ENCODE results near the gene KRTAP10-9. TPM values are rescaled to one million over a fixed set of nuclear protein-coding genes. Genes with fewer than 3 reads are reported as not detected.

KRTAP10-9 gene
- total RNA-seq, 1 experiment from 2014 or later: not detected

DNA sequence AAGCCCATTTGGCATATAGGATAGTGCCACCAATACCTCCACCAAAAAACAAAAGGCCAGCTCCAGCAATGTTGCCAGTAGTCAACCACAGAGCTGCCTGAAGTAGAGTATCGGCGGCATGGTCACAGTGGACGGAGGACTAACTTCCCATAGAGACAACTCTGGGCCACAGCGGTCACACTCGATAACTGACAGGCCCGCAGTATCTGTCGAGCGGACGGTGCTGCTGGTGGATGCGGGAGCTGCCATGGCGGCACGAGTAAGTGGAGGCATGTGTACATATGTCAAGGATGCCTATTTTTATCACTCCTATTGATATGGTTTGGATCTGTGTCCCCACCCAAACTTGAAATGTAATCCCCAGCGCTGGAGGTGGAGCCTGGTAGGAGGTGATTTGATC lies 51.0 kb downstream of the KRTAP10-9 start:
- in situ Hi-C loops (cut with HindIII; ENCODE audit: low pct_unique_long_range_greater_than_20kb, low sequenced_read_pairs): no loop called here

More for the DNA sequence above, 51.0 kb downstream of the KRTAP10-9 start:
- no peak for DNase-seq (ENCODE audit: low read depth)

Other genes with a start within 250 kb of the KRTAP10-9 start
- not detected in 2 replicates for gene LRRC3, start 171.6 kb upstream of the KRTAP10-9 start, total RNA-seq (2014; rRNA removed; shearing (Covaris generic); ENCODE audit: low replicate concordance)
- not detected in 2 replicates for gene KRTAP10-1, start 86.9 kb upstream of the KRTAP10-9 start, total RNA-seq (2014; rRNA removed; shearing (Covaris generic); ENCODE audit: low replicate concordance)
- not detected in 2 replicates for gene KRTAP10-2, start 75.6 kb upstream of the KRTAP10-9 start, total RNA-seq (2014; rRNA removed; shearing (Covaris generic); ENCODE audit: low replicate concordance)
- not detected in 2 replicates for gene KRTAP10-3, start 68.3 kb upstream of the KRTAP10-9 start, total RNA-seq (2014; rRNA removed; shearing (Covaris generic); ENCODE audit: low replicate concordance)
- gene KRTAP10-4, start 53.4 kb upstream of the KRTAP10-9 start, total RNA-seq (2014; rRNA removed; shearing (Covaris generic); ENCODE audit: low replicate concordance): not detected in 2 replicates
- not detected in 2 replicates for gene KRTAP10-5, start 46.5 kb upstream of the KRTAP10-9 start, total RNA-seq (2014; rRNA removed; shearing (Covaris generic); ENCODE audit: low replicate concordance)
- gene KRTAP10-6, start 34.6 kb upstream of the KRTAP10-9 start, total RNA-seq (2014; rRNA removed; shearing (Covaris generic); ENCODE audit: low replicate concordance): not detected in 2 replicates
- gene KRTAP10-7, start 26.5 kb upstream of the KRTAP10-9 start, total RNA-seq (2014; rRNA removed; shearing (Covaris generic); ENCODE audit: low replicate concordance): not detected in 2 replicates
- not detected in 2 replicates for gene KRTAP10-8, start 15.0 kb upstream of the KRTAP10-9 start, total RNA-seq (2014; rRNA removed; shearing (Covaris generic); ENCODE audit: low replicate concordance)
- not detected in 2 replicates for gene KRTAP10-10, start 10.3 kb downstream of the KRTAP10-9 start, total RNA-seq (2014; rRNA removed; shearing (Covaris generic); ENCODE audit: low replicate concordance)
- not detected in 2 replicates for gene KRTAP10-11, start 19.3 kb downstream of the KRTAP10-9 start, total RNA-seq (2014; rRNA removed; shearing (Covaris generic); ENCODE audit: low replicate concordance)
- not detected in 2 replicates for gene KRTAP12-4, start 27.6 kb downstream of the KRTAP10-9 start, total RNA-seq (2014; rRNA removed; shearing (Covaris generic); ENCODE audit: low replicate concordance)
- not detected in 2 replicates for gene KRTAP12-3, start 30.8 kb downstream of the KRTAP10-9 start, total RNA-seq (2014; rRNA removed; shearing (Covaris generic); ENCODE audit: low replicate concordance)
- gene KRTAP12-2, start 39.8 kb downstream of the KRTAP10-9 start, total RNA-seq (2014; rRNA removed; shearing (Covaris generic); ENCODE audit: low replicate concordance): not detected in 2 replicates
- gene KRTAP12-1, start 55.1 kb downstream of the KRTAP10-9 start, total RNA-seq (2014; rRNA removed; shearing (Covaris generic); ENCODE audit: low replicate concordance): not detected in 2 replicates
- gene KRTAP10-12, start 70.1 kb downstream of the KRTAP10-9 start, total RNA-seq (2014; rRNA removed; shearing (Covaris generic); ENCODE audit: low replicate concordance): not detected in 2 replicates
- gene TSPEAR, start 84.5 kb downstream of the KRTAP10-9 start, total RNA-seq (2014; rRNA removed; shearing (Covaris generic); ENCODE audit: low replicate concordance): not detected in 2 replicates
- gene UBE2G2, start 174.7 kb downstream of the KRTAP10-9 start, total RNA-seq (2014; rRNA removed; shearing (Covaris generic); ENCODE audit: low replicate concordance): 43.8 and 50.0 TPM in 2 replicates
- 128 and 131 TPM in 2 replicates for gene SUMO3, start 191.0 kb downstream of the KRTAP10-9 start, total RNA-seq (2014; rRNA removed; shearing (Covaris generic); ENCODE audit: low replicate concordance)
- gene PTTG1IP, start 246.6 kb downstream of the KRTAP10-9 start, total RNA-seq (2014; rRNA removed; shearing (Covaris generic); ENCODE audit: low replicate concordance): 423 and 427 TPM in 2 replicates